ENCODE data around the gene BCKDK. TPM values are rescaled to one million over a fixed set of nuclear protein-coding genes. Genes with fewer than 3 reads are reported as not detected.

The BCKDK gene
- total RNA-seq, 2 donors from 2014 or later, result 18.3 to 61.0 TPM

Other genes starting within 250 kb of the BCKDK start
- gene BCL7C, start 214.3 kb upstream of the BCKDK start, total RNA-seq, result 10 to 100 TPM; 27.3 to 45.9 TPM
- gene CTF1, start 211.8 kb upstream of the BCKDK start, total RNA-seq, result under 1 TPM; 0.29 to 0.96 TPM
- gene FBXL19, start 184.8 kb upstream of the BCKDK start, total RNA-seq, result 10 to 100 TPM; 24.4 to 36.4 TPM
- 10 to 100 TPM in 1 of 2 donors, 1 to 10 TPM in 1; 7.3 to 17.1 TPM for gene ORAI3, start 159.3 kb upstream of the BCKDK start, total RNA-seq
- gene SETD1A, start 150.6 kb upstream of the BCKDK start, total RNA-seq, result 10 to 100 TPM; 24.5 to 34.1 TPM
- gene HSD3B7, start 123.2 kb upstream of the BCKDK start, total RNA-seq, result 1 to 10 TPM; 4.1 to 9.2 TPM
- 1 to 10 TPM in 1 of 2 donors, under 1 TPM in 1; 0.87 to 4.5 TPM for gene STX1B, start 97.7 kb upstream of the BCKDK start, total RNA-seq
- 10 to 100 TPM; 63.4 to 66.1 TPM for gene STX4, start 74.8 kb upstream of the BCKDK start, total RNA-seq
- 10 to 100 TPM; 14.5 to 32.7 TPM for gene ZNF668, start 34.1 kb upstream of the BCKDK start, total RNA-seq
- 10 to 100 TPM; 20.2 to 35.6 TPM for gene ZNF646, start 34.0 kb upstream of the BCKDK start, total RNA-seq
- gene PRSS53, start 19.4 kb upstream of the BCKDK start, total RNA-seq, result 10 to 100 TPM in 1 of 2 donors, 1 to 10 TPM in 1; 7.4 to 12.1 TPM
- gene VKORC1, start 13.6 kb upstream of the BCKDK start, total RNA-seq, result 10 to 100 TPM; 41.4 to 91.4 TPM
- 10 to 100 TPM; 57.8 to 88.5 TPM for gene KAT8, start 9.3 kb downstream of the BCKDK start, total RNA-seq
- not detected for gene PRSS8, start 27.3 kb downstream of the BCKDK start, total RNA-seq
- gene PRSS36, start 41.7 kb downstream of the BCKDK start, total RNA-seq, result 1 to 10 TPM; 1.0 to 1.1 TPM
- gene FUS, start 71.8 kb downstream of the BCKDK start, total RNA-seq, result 100 to 1,000 TPM; 486 to 763 TPM
- 10 to 100 TPM in 1 of 2 donors, 1 to 10 TPM in 1; 1.2 to 19.7 TPM for gene PYCARD, start 94.4 kb downstream of the BCKDK start, total RNA-seq
- under 1 TPM; 0.06 to 0.09 TPM for gene TRIM72, start 105.7 kb downstream of the BCKDK start, total RNA-seq
- gene PYDC1, start 108.7 kb downstream of the BCKDK start, total RNA-seq, result not detected
- gene ITGAM, start 151.6 kb downstream of the BCKDK start, total RNA-seq, result 1 to 10 TPM; 1.5 to 5.5 TPM
- gene ITGAX, start 246.8 kb downstream of the BCKDK start, total RNA-seq, result 10 to 100 TPM in 1 of 2 donors, 1 to 10 TPM in 1; 7.3 to 19.1 TPM